ENCODE results near the gene CCDC92. TPM values are rescaled to one million over a fixed set of nuclear protein-coding genes. Genes with fewer than 3 reads are reported as not detected.

CCDC92 gene
- total and polyA plus RNA-seq, 2 donors (not counting 3 experiments of a cell fraction or from before 2014, with no cell fraction given), result 41.2 to 41.6 TPM

GRCh38 chr12:123900871-123901376, 71.7 kb downstream of the CCDC92 start:
- H3K9ac ChIP-seq (replicated peaks; ENCODE audit: extremely low read depth, insufficient read depth, low read length), result no peak overlapping the region
- intact Hi-C loops (cut with micrococcal nuclease) (no loop called here), dilution Hi-C loops (cut with MboI; ENCODE audit: extremely low pct_ligation_motif_present, low sequenced_read_pairs) (no loop called here)
- CTCF ChIA-PET, result interaction anchor here (0.6 to 1.8 kb wide), 2 partner anchors 72 to 131 kb away, joined by 3 to 11 read pairs; partner anchors contain the start of gene CCDC92
- POLR2A ChIA-PET, result no interaction called here
- H3K9me1 ChIP-seq (replicated peaks; ENCODE audit: control insufficient read depth, extremely low read depth, insufficient read depth, low read length), result no peaks in the 10 kb centered on the region
- DNase-seq (ENCODE audit: low read depth, low spot score), result no peak
- no peak overlapping the region for H3K4me3 ChIP-seq (replicated peaks in 1 of 3; ENCODE audit: insufficient read depth in 1 of 3, low read depth in 1 of 3, low read length in 3 of 3)
- FAIRE-seq, result no peak
- no peaks in the 10 kb centered on the region for H3K36me3 ChIP-seq (ENCODE audit: control insufficient read depth in 2 of 2, extremely low read depth in 1 of 2, insufficient read depth in 2 of 2, low read length in 2 of 2)
- no peaks in the 10 kb centered on the region for H3K79me2 ChIP-seq (ENCODE audit: control insufficient read depth, insufficient read depth, low read length)
- no TSS peak for BruUV-seq (replicated peaks)
- no peaks in the 10 kb centered on the region for H4K20me1 ChIP-seq (replicated peaks; ENCODE audit: control insufficient read depth, extremely low read depth, insufficient read depth, low read length)
- no peak overlapping the region for H3K27ac ChIP-seq (ENCODE audit: insufficient read depth, low read depth, low read length)
- H3K4me2 ChIP-seq (ENCODE audit: insufficient read depth, low read length), result no peak overlapping the region
- H3K9me3 ChIP-seq (replicated peaks; ENCODE audit: control insufficient read depth, insufficient read depth, low read length), result no peaks in the 10 kb centered on the region
- no peaks in the 10 kb centered on the region for H3K4me1 ChIP-seq (ENCODE audit: control insufficient read depth, extremely low read depth, insufficient read depth, low read length)
- H2AFZ ChIP-seq (ENCODE audit: low read depth, low read length), result no peak overlapping the region
- peaks cover 4 to 10% of the 10 kb centered on the region in 2 experiments for H3K27me3 ChIP-seq (ENCODE audit: control insufficient read depth in 2 of 2, insufficient read depth in 2 of 2, low read length in 2 of 2)
- no peak for TF ChIP-seq MAX (IDR thresholded peaks at IDR 0.05; ENCODE audit: insufficient read depth, insufficient read length)

GRCh38 chr12:123899368-123899767, 73.3 kb downstream of the CCDC92 start:
- no TSS peak for BruUV-seq (replicated peaks)
- Histone ChIP-seq H3K4me3 (replicated peaks in 1 of 3; ENCODE audit: insufficient read depth in 1 of 3, low read depth in 1 of 3, low read length in 3 of 3) (no peak overlapping the region), H2AFZ (ENCODE audit: low read depth, low read length) (no peak overlapping the region), H3K27ac (ENCODE audit: insufficient read depth, low read depth, low read length) (no peak overlapping the region), H3K9me1 (replicated peaks; ENCODE audit: control insufficient read depth, extremely low read depth, insufficient read depth, low read length) (no peaks in the 10 kb centered on the region), H3K79me2 (ENCODE audit: control insufficient read depth, insufficient read depth, low read length) (no peaks in the 10 kb centered on the region), H3K9ac (replicated peaks; ENCODE audit: extremely low read depth, insufficient read depth, low read length) (no peak overlapping the region), H3K4me1 (ENCODE audit: control insufficient read depth, extremely low read depth, insufficient read depth, low read length) (no peaks in the 10 kb centered on the region), H3K27me3 (ENCODE audit: control insufficient read depth in 2 of 2, insufficient read depth in 2 of 2, low read length in 2 of 2) (peaks cover 4 to 6% of the 10 kb centered on the region in 2 experiments), H3K9me3 (replicated peaks; ENCODE audit: control insufficient read depth, insufficient read depth, low read length) (no peaks in the 10 kb centered on the region), H3K4me2 (ENCODE audit: insufficient read depth, low read length) (no peak overlapping the region), H4K20me1 (replicated peaks; ENCODE audit: control insufficient read depth, extremely low read depth, insufficient read depth, low read length) (no peaks in the 10 kb centered on the region), H3K36me3 (ENCODE audit: control insufficient read depth in 2 of 2, extremely low read depth in 1 of 2, insufficient read depth in 2 of 2, low read length in 2 of 2) (no peaks in the 10 kb centered on the region)
- CTCF ChIA-PET, result no interaction called here
- dilution Hi-C loops (cut with MboI; ENCODE audit: extremely low pct_ligation_motif_present, low sequenced_read_pairs) (no loop called here), intact Hi-C loops (cut with micrococcal nuclease) (no loop called here)
- DNase-seq (ENCODE audit: low read depth, low spot score) (no peak), FAIRE-seq (no peak)
- POLR2A ChIA-PET, result no interaction called here
- no peak for TF ChIP-seq FOS (IDR thresholded peaks at IDR 0.05; ENCODE audit: borderline replicate concordance, insufficient read depth, low read length)
